Activated CD4-positive, alpha-beta T cell treated with anti-CD3 and anti-CD28 coated beads, Interleukin-2, Interleukin-4, amounts not matched to agents 100 ng/mL and 50 ng/mL, durations not matched to agents 16 hours and 8 hours (primary cell): Measurements from ENCODE around the gene MFSD12.
A peak's percentile ranks its signal among the peaks of the same experiment; 100 is the strongest.

Experiments
- DNase-seq: peaks from one replicate; pipeline ENCODE4 v3.0.0-alpha.2; 2020; ENCODE audit warnings: low spot score

The MFSD12 gene

DNA sequence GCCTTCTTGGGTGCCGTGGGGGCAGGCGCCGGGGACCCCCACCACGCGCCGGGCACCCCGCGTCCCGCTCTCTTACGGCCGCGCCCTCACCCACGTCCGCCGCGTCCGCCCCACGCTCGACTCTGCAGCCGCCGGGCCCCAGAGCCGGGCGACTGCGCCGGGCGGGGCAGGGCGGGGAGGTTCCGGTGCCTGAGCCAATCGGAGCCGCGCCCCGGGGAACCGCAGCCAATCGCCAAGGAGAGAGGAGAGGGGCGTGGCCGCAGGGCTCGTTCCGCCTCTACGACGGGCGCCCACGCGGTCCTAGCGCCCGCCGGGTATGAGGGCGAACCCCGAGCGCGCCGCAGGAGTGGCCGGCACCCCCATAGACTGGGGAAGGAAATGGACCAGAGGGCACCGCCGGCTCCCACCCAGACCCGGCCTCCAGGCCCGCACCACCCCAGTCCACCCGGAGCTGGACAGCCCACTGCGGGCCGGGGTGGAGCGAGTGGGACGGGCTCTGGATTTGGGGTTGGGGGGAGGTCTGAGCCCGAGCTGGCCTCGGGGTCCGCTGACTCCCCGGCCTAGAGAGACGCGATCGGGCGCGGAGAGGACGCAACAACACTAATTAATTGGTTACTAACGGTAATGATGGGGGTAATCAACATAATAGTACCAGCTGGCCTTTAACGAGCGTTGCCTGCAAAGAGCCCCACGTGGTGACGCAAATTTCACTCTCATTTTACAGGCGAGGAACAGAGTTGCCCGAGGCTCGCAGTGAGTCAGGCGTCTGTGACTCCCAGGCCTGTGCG, at the start of gene MFSD12:
MFSD12 (minus strand) TSS at position 126 of the 788 bp plus-strand sequence. CDS start 183 bp downstream, outside the sequence.
- peak; percentile 95 for DNase-seq

DNA sequence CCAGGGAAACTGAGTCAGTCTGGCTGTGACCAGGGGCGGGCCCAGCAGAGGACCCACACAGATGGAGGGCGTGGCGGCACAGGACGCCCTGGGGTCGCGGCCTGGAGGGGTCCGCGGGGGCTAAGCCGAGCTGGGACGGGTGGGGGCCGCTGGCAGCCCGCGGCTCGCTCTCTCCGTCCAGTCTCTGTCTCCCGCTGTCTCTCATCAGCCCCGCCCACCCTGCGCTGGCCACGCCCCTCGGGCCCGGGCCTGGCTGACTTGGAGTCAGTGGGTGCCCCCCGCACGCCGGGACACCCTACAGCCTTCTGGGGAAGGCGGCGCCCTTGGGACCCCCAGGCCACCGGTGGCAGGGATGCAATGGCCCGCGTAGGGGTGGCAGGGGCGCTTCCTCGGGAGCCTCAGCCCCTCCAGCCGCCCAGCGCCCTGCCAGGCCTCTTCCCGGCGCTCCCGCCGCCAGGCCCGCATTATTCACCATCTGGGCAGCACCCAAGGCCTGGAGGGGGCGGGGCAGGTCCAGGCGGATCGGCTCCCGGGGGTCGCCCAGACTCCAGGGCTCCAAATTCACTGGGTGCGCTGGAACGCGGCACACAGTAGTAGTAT, 49.4 kb upstream of the MFSD12 start, which contains the start of gene TBXA2R:
TBXA2R (minus strand) TSS at position 186 of the 600 bp plus-strand sequence. CDS start 6,241 bp downstream, outside the sequence.
- peak; percentile 30 for DNase-seq

DNA sequence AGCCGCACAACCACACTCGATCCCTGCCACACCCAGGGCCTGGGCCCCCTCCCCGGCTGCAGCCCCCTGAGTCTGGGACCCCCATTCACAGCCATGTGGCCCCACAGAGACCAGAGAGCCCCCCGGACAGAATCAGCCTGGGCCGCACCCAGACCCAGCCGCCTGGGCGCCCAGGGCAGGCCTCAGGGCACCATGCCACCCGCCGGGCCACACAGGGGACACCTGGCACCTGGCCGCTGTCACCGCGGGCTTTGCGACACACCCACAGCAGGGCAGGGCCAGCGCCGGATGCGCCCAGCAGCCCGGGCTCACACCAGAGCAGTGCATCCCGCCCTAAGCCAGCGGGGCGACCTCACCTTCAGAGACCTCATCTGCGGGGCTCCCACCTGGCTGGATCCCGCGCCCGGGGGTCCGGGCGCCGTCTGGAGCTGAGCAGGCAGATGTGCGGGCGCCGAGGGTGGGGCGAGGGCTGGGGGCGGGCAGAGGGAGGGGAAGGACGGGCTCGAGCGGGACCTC, 48.8 kb upstream of the MFSD12 start:
- DNase-seq = no peak

DNA sequence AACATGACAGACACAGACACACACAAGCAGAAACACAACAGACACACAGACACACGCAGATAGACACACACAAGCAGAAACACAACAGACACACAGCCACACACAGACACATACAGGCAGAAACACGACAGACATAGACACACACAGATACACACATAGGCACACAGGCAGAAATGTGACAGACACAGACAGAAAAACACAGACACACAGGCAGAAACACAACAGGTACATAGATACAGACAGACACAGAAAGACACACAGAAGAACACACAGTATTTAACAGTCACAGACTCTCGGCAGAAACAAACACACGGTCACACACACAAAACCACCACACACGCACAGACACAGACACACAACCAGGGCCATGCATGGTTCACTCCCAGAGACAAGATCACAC, 48.4 kb upstream of the MFSD12 start:
- DNase-seq = no peak

DNA sequence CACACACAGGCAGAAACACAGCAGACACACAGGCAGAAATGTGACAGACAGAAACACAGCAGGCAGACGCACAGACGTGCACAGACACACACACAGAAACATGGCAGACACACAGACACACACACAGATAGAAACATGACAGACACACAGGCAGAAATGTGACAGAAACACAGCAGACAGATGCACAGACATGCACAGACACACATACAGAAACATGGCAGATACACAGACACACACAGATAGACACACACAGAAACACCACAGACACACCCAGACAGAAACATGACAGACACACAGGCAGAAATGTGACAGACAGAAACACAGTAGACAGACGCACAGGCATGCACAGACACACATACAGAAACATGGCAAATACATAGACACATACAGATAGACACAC, 48.0 kb upstream of the MFSD12 start:
- DNase-seq = no peak

DNA sequence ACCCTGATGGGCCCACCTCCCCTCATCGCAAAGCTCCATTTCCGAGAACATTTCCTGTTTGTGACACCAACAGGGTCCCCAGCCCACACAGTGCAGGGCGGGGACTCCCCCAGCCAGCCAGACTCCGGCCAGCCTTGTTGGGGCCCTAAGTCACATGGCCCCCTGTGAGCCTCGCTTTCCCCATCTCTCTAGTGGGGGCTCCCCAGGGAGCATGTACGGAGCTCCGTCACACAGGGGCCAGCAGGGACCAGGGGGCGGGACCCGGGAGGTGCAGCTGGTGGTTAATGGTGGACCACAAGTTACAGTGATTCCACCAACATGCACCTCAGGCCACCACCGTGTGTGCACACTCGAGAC, 47.6 kb upstream of the MFSD12 start:
- DNase-seq = no peak

DNA sequence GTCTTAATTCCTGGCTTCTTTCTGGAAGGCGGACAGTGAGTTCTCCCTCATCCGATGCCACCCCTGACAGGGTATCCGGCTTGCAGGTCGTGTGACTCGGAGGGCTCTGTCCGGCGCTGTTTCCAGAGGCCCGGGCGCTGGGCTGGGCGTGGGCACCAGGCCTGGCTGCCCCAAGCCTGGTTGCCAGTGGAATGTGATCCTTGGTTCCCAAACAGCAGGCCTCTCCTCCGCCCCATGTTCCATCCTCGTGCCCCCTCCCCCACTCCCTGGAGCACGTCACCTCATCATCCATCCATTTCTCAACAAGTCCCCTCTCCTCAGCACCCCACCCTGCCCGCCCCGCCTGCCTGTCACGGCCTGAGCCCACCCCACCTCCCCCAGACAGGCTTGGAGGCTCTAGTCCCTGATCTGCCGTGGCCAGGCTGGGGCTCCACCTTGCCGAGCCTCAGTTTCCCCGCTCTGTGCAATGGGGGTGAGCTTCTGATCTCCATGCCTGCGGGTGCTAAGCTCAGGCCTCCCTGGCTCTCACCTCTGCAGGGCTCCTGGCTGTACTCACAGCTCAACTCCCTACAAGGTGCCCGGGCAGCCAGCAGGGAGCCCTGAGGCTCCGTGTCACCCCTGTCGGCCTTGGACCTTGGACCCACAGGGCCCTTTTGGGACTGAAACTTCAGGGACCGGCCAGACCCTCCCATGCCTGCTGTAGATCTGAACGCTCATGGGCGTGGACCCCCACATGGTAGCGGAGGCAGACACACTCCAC, 47.0 kb upstream of the MFSD12 start:
- DNase-seq = no peak

DNA sequence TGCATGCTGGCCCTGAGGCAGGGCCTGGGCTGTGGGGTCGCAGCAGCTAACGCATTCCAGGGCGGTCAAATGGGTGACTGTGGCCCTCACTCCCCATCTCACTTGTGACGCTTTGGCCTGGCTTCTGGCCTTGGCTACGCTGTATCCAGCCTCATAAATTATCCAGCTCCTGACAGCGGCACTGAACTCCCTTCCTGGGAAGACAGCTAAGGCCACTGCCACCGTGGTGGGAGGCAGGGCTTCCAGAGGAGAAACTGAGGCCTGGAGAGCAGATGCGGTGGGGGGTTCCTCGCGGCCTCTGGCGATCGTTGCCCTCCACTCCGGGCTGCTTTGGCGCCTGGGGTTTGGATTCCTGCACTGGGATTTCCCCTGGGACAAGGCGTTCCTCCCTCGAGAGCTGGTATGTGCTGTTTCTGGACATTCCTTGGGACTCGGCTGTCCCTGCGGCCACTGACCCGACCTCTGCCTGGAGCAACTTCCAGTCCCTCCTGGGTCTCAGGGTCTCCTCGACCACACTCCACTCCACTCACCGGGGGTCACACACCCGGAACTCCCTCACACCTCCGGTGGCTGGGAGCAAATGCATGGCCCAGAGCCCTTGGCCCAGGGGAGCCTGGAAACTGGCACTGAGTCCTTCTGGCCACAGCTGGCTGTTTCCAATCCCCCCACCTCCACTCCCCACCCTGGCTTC, 45.9 kb upstream of the MFSD12 start:
- no peak for DNase-seq

DNA sequence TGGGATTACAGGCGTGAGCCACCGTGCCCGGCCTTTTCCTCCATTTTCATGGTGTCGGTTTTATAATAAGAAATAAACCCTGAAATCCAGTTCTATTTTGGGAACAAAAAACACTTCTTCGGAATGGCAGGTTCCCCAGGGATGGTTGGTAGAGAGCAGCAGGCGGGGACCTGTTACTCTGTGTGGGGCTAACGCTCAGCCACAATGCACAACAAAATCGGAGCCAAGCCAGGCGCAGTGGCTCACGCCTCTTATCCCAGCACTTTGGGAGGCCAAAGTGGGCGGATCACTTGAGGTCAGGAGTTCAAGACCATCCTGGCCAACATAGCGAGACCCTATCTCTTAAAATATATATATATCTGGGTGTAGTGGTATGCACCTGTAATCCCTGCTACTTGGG, 43.6 kb upstream of the MFSD12 start:
- no peak for DNase-seq

DNA sequence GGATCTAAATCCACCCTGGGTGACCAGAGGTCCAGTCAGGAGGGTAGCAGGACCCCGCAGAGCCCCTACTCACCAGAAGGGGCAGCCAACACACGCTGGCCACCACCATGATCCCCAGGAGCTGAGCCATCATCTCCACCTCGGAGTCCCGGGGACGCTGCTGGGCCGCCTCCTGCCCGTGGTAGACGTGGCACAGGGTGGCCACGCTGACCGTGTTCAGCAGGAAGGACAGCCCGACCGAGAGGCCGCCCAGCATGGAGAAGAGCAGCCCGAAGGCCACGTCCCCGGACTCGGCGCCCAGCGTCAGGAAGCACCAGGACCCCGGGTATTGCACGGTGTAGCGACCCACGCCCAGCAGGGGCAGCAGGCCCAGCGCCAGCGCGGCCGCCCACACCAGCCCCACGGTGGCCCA, 42.4 kb upstream of the MFSD12 start:
- DNase-seq = no peak

DNA sequence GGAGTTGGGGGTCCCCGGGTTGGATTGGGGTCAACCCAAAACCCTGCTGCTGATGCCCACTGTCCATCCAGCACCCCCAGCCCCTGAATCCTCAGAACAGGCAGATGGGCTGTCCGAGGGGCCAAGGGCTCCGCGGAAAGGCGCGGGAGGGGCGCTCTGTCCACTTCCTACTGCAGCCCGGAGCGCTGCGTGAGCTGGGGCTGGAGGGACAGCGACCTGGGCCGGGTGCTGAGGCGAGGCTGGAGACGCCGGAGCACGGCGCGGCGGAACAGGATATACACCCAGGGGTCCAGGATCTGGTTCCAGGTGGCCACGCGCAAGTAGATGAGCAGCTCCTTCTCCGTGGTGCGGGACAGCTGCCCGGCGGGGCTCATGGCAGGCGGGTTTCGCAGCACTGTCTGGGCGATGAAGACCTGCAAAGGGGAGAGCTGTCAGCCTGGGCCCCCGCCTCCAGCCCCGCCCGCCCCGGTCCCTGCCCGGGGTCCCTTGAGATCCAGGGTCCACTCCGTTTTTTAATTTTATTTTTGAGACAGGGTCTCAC, 38.2 kb upstream of the MFSD12 start:
- no peak for DNase-seq

DNA sequence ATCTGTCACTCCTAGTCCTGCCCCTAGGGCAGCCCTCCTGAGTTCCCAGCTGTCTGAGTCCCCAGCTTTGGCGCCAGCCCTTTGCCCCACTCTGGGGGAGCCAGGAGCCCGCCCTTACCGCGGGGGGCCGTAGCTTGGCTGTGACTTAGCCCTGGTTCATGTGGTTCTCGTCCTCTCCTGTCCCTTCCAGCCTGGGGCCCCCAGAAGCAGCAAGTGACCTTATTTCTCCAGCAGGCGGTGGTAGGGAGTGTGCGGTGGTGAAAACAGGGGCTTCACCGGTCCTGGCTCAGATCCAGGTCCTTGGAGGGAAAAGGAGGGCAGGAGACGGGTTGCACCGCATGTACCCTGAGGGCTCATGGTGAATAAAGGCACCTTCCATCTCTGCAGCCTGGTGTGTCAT, 35.8 kb upstream of the MFSD12 start:
- no peak for DNase-seq

DNA sequence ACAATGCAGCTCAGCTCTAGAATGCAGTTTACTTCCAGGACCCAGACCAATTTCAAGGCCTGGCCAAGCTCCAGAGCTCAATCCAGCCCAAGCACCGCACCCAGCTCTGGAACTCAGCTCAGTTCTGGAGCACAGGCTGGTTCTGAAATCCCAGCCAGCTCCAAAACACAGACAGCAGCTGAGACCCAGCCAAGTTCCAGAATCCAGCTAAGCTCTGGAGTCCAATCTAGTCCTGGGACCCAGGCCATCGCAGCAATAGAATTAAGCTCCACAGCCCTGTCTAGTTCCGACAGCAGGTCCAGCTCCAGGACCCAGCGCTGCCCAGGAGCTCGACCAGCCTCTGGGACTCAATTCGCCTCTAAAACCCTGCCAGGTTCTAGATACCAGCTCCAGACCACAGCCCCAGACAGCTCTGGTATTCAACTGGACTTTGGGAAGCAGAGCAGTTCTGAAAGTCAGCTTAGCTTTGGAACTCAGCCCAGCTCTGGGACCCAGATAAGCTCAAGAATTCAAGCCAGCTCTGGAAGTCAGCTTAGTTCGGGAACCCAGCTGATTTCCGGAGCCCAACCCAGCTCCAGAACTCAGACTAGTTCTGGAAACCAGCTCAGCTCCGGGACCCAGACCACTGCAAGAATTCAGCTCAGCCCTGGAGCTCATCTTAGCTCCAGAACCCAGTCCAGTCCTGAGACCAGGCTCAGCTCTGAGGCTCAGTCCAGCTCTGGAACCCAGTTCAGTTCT, 34.7 kb upstream of the MFSD12 start:
- DNase-seq = no peak

DNA sequence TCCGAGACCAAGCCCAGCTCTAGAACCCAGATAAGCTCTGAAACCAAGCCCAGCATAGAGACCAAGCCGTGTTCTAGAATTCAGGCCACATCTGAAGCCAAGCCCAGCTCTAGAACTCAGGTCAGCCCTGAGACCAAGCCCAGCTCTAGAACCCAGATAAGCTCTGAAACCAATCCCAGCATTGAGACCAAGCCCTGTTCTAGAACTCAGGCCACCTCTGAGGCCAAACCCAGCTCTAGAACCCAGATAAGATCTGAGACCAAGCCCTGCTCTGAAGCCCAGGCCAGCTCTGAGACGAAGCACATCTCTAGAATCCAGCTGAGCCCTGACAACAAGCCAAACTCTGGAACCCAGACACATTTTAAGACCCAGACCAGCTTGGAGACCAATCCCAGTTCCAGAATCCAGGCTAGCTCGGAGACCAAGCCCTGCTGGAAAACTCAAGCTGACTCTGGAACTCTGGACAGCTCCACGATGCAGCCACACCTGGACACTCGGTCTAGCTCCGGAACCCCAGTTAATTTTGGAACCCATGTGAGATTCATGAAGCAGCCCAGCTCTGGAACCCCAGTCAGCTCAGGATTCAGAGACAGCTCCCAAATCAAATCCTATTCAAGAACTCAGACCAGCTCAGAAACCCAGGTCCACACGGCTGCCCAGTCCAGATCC, 33.7 kb upstream of the MFSD12 start:
- no peak for DNase-seq

DNA sequence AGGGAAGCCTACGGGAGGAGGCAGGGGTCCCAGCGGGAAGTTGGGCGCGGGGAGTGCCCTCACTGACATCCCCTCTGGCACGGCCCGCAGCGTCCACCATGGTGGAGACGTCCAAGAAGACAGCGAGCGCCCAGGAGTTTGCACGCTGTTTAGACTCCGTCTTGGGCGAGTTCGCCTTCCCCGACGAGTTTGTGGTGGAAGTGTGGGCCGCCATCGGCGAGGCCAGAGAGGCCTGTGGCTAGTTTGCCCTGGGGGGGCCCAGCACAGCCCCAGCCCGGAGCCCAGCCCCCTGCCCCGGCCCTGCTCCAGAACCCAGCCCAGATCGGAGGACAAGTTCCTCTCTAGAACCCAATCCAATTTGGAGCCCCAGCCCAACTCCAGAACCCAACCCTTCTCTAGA, 32.6 kb upstream of the MFSD12 start:
- DNase-seq = no peak

DNA sequence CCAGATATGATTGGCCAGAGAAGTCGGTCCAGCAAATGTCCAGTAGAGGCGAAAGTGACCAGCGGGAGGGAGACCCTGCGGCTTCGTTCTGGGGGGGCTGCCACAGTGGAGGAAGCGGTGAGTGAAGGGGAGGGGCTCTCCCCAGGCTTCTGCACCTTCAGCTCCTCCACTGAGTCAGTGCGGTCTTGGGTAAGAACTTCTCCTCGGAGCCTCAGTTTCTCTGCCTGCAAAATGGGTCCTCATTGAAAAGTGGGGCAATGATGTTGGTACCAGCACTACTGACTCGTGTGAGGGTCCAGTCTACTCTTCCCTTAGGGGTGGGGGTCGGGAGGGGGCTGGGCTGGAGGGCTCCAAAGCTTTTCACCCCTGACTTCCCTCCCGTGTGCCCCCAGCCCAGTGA, 32.1 kb upstream of the MFSD12 start:
- DNase-seq = no peak

DNA sequence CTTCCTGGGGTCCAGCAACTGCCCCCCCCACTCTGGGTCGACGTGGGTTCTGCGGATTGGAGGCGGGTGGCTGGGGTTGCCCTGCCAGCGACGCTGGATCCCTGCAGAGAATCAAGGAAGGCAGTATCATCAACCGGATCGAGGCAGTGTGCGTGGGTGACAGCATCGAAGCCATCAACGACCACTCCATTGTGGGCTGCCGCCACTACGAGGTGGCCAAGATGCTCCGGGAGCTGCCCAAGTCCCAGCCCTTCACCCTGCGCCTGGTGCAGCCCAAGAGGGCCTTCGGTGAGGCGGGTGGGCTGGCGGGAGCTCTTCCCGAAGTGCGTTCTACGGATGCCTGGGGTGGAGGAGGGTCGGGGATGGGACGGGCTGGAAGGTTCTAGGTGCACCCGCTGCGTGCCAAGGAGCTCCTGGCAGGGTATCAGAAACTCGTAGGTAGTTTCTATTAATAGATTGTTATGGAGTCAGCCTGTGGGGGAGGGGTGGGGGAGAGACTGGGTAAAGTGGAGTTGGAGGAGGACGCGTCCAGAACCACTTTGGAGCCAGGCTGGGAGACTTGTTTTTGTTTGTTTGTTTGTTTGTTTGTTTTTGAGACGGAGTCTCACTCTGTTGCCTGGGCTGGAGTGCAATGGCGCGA, 29.4 kb upstream of the MFSD12 start:
- no peak for DNase-seq

DNA sequence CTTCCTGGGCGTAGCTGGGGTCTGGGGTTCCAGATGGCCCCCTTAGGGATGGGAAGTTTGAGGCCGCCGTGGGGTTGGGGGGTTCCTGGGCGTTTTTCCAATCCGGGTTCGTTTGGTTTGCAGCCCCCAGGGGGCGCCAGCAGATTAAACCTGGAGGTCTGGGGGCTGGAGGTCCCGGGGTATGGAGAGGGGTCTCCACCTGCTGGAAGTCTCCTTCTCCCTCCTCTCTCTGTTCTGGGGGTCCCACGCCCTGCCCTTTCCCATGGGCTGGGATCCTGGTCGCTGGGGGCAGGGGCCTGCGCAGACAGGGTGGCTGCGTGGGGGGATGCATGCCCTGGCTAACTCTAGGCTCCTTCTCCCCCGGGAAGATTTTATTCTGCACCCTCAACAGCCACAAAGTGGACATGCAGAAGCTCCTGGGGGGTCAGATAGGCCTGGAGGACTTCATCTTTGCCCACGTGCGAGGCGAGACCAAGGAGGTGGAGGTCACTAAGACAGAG, 28.8 kb upstream of the MFSD12 start:
- no peak for DNase-seq

DNA sequence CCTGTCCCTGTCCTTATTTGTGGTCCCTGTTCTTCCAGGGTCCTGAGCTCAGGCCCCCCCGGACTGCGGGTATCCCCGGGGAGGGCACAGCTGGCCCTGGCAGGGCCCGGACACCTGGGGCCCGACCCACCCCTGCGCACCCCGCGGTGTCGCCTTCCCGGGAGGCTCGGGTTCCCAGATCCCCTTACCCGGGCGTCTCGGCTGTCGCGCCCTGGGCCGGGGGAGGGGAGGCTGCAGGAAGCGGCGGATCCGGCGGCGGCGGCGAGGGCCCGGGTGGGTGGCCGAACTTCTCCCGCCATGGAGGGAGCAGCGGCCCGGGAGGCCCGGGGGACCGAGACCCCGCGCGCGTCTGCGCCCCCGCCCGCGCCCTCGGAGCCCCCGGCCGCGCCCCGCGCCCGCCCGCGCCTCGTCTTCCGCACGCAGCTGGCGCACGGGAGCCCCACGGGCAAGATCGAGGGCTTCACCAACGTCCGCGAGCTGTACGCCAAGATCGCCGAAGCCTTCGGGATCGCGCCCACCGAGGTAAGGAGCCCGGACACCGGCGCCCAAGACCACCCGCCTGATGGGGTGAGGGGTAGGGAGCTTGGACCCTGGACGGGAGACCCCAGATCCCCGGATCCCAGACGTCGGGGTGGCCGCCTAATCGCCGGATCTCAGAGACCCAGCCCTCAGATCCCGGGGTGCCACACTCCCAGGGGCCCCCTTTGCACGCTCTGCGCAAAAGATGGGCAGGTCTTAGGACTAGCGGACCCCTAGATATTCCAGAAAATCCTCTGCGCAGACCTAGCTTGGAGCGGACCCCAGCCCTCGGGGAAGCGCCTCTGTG, 28.1 kb upstream of the MFSD12 start, which contains the start of gene GIPC3:
GIPC3 (plus strand) TSS at position 178 of the 826 bp plus-strand sequence; CDS start at position 298, 120 bp downstream.
- no peak for DNase-seq
